Measurements from ENCODE around the gene SPATA13.

SPATA13 gene

GRCh38 chr13:24351423-24351822 is 190.9 kb downstream of the SPATA13 start:
- no peak overlapping the region for H3K27ac ChIP-seq
- TF ChIP-seq CTCF (conservative IDR thresholded peaks at IDR 0.05) = no peak

GRCh38 chr13:24353736-24354135 is 193.2 kb downstream of the SPATA13 start:
- no peak for TF ChIP-seq CTCF (conservative IDR thresholded peaks at IDR 0.05)
- no peak overlapping the region for H3K27ac ChIP-seq

GRCh38 chr13:24355103-24355502 is 194.6 kb downstream of the SPATA13 start:
- no peak for TF ChIP-seq CTCF (conservative IDR thresholded peaks at IDR 0.05)
- no peak overlapping the region for H3K27ac ChIP-seq

- TF ChIP-seq CTCF (conservative IDR thresholded peaks at IDR 0.05) = no peak
Observed at GRCh38 chr13:24356270-24356669, 195.8 kb downstream of the SPATA13 start.

More at GRCh38 chr13:24356270-24356669, 195.8 kb downstream of the SPATA13 start:
- H3K27ac ChIP-seq = no peak overlapping the region
